ENCODE measurements around the gene ADAMTS7.

DNA sequence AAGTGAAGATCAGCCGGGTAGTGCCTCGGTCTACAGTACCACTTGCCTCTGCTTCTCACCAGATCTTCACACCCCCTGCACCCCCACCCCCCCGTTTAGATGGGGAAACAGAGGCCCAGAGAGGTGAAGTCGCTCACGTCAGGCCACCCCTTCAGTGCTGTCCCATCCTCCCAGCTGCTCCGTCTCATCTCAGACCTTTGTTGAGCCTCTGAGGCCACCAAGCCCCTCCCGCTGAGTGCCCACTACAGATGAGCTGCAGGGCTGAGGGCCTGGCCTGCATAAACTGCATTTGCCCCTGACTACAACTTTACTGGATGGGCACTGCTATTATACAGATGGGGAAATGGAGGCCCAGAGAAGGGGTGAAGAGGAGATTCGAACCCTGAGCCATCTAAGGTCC is 35.8 kb downstream of the ADAMTS7 start:
- TF ChIP-seq, protein P1, sequence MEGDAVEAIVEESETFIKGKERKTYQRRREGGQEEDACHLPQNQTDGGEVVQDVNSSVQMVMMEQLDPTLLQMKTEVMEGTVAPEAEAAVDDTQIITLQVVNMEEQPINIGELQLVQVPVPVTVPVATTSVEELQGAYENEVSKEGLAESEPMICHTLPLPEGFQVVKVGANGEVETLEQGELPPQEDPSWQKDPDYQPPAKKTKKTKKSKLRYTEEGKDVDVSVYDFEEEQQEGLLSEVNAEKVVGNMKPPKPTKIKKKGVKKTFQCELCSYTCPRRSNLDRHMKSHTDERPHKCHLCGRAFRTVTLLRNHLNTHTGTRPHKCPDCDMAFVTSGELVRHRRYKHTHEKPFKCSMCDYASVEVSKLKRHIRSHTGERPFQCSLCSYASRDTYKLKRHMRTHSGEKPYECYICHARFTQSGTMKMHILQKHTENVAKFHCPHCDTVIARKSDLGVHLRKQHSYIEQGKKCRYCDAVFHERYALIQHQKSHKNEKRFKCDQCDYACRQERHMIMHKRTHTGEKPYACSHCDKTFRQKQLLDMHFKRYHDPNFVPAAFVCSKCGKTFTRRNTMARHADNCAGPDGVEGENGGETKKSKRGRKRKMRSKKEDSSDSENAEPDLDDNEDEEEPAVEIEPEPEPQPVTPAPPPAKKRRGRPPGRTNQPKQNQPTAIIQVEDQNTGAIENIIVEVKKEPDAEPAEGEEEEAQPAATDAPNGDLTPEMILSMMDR (IDR thresholded peaks at IDR 0.05 in 8 of 11, conservative IDR thresholded peaks at IDR 0.05 in 3 of 11), result no peak
- TF ChIP-seq POLR2A (IDR thresholded peaks at IDR 0.05), result no peak
